Fibroblast of skin of left biceps (primary cell): ENCODE results near the gene CYB5RL.
"Not testable (repeated sequence)": the region's sequence is repeated elsewhere in the genome, so short reads cannot be mapped to it uniquely, and the experiment has no call there.

Source experiments
- DNase-seq, 2 experiments: peaks; one replicate each; pipeline ENCODE4 v3.0.0-alpha.2; 2013; ENCODE audit warnings: low read depth in 2 of 2

The CYB5RL gene

DNA sequence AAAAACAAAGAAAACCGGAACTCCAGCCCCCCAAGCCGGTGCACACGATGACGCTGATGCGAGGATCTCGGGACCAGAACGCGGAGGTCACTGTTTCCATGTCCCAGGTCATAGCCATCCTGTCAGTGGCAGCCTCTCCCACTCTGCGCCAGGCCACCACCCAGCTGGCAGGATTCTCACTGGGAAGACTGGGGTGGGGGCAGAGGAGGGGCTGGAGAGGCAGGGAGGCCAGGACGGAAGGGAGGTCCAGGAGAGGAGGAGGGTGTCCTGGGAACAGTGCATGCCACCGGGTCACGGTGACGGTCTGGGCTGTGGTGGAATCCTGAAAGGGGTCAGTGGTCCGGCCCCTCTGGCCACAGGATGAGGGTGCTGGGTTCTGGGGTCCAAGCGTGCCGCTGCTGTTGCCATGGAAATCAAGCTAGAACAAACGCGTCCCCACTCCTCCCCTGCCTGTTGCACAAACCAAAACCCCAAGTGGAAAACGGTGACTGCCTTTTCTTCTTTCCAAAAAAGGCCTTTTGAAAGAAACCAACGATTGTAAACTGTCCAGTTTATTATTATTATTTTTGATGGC is 26.2 kb upstream of the CYB5RL start:
- no peak for DNase-seq

DNA sequence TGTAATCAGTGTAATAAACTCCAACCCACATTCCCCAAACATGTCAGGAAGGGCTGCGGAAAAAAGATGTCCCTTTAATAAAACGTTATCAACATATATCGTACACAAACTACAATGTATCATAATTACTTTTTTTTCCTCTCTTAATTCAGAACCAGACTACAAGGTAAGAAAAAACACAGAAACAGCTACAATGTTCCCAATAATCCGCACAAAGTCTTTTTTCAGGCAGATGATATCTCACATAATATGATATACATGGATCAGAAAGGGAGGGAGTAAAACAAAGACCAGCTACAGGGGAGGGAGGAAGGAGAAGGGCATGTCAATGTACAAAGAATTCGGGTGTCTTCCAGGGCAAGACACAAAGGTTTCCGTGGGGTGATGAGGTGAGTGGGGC is 25.5 kb upstream of the CYB5RL start:
- no peak for DNase-seq

DNA sequence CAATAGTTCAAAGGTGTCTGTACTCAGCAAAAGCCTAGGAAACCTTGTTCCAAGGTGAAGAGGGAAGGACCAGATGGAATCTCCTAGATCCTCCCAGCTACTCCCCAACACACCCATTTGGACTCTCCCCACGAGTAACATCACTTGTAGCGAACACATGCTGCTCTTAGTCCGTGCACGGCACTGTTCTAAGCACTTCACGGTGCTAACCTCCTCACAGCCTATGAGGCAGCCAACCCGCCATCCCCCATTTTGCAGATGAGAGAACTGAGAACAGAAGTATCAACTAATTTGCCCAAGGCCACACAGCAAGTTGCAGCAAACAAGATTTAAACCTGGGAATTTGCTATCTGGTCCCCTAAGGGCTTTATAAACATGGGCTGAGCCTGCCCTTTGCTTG is 24.4 kb upstream of the CYB5RL start:
- no peak for DNase-seq

DNA sequence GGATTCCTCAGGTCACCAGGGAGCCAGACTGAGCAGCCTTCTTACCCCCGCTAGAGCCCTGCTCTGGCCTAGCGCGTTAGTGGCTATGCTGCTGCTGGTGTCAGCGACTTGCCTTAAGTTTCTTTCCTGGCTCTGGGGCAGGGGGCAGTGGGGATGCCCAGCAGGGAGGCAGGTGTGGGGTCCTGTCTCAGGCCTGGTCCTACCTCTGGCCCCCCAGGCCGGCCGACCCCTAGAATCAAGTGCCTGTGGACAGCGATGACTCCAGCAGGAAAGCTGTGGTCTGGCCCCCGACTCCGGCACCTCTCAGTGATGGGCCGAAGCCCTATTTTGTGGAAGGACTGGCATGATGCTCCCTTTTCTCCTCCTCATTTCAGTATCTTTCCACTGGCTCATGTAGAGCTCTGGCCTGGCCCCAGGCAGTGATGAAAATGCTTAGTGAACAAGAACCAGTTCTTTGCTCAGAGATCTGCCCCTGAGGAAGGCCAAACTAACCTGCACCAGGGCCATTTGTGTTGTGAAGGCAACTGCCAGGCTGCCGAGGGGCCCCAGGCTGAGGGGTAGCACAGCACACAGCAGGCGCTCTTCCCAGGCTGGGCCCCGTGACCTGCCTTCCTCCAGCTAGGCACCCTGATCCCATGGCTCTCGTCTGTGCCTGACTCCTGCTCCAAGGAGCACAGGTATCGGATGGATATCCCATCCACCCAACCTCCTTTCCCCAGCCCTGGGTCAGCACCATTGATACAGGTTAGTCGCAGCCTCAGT is 23.8 kb upstream of the CYB5RL start:
- DNase-seq = no peak

DNA sequence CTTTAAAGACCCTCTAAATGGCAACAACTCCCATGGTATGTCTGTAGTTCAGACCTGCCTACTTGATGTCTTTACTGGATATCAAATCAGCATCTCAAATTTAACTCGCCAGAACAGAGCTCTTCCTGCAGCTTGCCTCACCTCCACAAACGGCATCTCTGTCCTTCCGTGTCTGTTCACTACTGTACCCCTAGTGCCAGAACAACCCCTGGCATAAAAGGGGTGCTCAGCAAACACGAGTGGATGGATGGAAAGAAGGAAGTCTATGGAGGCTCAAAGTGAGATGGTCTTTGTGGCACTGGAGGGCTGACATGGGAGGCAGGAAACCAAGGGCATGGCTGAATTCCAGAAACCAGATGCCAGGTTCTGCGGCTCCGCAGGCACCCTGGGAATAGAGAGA is 22.9 kb upstream of the CYB5RL start:
- DNase-seq = no peak

DNA sequence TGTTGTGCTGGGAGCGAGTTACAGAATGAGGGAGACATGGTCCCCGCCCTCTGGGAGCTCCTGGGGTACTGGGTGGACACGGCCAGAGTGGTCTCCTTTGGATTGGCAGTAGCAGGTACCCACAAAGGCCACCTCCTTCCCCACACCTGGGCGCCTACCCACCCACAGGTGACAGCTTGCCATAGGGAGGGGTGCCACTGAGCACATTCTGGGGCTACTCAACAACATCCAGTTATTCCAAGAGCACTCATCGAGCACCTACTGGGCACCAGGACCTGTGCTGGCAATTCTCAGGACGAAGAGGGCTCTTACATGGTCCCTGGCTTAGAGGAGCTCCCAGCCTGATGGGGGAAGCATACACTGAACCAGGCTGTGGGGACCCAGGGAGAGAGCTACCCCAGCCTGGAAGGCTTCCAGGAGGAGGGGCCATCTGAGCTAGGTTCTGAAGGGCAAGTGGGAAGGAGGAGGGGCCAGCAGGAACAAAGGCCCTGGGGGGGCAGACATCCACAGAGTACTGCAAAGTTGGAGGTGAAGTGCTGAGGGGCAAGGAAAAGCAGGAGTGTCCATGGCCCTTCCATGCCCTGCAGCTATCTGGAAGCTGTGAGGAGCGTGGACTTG is 22.1 kb upstream of the CYB5RL start:
- no peak for DNase-seq

DNA sequence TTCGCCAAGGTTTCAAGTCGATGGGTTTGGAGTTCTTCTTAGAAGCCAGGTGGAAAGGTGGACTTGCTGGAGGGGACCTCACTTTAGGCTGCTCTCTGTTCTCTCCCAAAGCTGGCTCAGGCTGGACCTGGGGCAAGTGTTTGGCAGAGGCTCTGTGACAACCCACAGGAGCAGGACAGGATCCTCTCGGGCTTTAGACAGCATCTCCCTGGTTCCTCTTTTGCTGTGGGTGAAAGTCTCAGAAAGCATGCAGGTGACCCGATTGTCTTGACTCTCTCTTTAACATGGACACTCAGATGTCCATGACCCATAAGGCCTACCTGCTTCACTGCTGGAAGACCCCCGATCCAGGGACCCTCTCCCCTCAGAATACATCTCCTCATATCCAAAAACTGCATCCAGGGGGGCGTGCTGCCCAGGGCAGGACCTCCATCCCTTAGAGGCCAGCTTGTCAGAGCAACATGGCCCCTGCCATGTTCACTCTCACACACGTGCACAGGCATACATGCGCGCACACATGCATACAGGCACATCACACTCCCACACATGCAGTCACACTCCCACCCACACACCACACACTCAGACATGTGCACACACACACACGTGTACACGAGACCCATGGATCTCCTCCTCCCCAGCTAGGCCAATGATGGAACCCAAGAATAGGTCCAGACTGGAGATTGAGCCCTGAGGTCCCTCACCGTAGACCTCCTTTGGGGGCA is 21.4 kb upstream of the CYB5RL start:
- no peak for DNase-seq

DNA sequence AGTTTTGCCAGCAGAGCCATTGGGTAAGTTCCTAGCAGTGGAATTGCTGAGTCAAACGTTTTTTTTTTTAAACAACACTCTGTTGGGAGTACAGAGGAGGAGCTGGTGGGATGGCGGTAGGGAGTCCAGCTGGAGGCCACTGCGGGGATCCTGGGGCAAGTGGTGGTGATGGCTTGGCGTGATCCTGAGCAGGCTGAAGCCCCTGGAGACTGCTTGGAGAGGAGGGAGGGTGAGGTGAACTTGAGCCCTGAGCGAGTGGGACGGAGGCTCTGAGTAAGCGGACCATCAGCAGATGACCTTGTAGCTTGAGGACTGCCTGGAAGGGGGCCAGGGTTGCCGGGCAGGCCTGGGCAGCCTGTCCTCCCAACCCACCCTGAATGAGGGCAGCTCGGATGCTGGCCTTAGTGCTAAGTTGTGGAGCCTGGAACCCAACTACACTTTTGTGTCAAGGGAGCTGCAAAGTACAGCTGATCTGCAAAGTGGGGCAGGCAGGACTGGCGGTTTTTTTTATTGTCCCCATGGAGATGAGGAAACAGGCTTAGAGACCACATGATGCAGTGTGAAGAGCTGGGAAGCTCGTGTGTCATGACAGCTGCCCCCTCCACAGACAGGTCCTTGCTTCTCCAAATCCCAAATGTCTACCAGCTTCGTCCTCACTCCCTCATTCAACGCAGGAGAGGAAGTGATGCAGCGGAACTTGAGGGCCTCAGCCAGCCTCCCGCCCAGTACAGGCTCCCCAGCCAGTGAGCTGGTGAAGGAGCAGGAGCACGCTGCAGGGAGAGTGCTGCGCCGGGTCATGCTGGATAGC is 20.4 kb upstream of the CYB5RL start:
- no peak for DNase-seq

DNA sequence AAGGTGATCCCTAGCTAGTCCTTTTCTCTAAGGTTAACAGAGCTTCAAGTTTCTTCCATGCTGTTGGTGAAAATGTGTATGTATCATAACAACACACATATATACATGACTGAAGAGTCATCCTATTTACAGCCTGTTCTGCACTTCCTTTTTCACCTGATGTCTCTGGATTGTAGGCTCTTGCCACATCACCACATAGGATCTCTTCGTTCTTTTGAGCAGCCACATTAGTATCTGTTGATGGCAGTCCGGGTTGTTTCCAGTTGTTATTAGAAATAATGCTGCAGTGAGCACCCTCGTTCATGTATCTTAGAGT is 19.8 kb upstream of the CYB5RL start:
- no peak for DNase-seq

DNA sequence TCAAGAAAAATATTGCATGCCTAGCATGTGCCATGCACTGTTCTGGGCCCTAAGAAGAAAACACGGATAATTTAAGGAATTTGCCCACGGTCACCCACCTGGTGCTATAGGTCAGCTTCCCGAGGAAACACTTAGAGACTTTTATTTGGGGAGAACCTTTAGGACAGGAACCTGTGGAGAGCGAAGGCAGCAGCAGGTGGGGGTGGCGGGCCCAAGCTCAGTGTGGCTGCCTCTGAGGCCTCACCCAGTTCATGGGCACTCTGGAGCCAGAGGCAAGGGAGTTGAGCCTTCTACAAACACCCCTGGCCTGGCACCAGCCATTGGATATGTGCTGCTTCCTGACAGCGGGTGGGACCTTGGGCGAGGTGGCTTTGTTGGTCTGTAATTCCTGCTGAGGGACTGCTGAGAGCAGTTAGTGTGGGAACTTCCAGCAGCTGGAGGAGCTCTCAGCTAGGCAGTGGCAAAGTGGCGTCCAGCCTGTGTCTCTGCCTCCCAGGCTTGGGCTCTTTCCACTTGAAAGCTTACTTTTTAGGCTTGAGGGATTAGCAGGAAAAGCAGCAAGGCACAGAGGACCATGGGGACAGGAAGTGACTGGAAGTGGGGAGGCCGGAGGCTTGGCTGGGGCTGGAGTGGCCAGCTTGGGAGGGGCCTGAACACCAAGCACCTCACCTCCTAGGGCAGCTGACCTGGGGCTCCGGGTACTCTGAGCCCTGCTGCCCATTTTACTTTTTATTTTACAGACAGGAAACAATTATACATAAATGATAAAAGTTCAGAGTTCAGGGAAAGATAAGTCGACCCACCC is 19.3 kb upstream of the CYB5RL start:
- DNase-seq = no peak

DNA sequence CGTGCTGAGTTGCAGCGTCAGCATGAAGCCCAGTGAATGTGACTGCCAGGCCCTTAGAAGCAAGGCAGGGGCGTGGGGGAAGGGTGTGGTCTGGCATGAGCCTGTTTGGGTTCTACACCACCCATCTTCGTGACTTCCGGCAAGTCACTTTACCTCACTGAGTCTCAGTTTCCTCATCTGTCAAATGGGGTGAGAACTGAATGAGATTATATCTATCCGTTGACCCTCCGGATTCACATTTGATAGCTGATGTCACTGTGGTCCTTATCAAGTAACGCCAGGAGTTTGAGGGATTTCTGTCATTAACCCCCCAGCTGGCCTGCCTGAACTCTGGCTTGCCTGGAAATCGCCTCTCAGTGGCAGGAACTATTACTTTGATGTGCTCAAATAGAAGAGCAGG is 15.7 kb upstream of the CYB5RL start:
- no peak for DNase-seq

DNA sequence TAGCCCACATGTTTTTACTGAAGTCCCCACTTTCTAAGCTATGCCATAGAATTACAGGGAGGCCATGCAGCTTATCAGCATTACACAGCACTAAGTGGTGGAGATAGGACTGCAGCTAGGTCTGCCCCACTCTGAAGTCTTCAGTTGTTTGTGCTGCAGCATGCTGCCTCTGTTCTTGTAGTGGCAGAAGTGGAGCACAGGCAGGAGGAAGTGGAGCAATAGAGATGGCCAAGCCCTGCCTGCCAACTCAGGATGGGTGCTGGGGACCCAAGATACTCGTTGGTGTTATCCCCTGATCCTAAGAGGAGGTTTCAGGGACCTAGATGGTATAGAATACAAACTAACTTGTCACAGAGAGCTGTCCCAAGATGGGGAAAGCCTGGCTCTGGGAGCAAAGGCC is 13.0 kb upstream of the CYB5RL start:
- no peak for DNase-seq

DNA sequence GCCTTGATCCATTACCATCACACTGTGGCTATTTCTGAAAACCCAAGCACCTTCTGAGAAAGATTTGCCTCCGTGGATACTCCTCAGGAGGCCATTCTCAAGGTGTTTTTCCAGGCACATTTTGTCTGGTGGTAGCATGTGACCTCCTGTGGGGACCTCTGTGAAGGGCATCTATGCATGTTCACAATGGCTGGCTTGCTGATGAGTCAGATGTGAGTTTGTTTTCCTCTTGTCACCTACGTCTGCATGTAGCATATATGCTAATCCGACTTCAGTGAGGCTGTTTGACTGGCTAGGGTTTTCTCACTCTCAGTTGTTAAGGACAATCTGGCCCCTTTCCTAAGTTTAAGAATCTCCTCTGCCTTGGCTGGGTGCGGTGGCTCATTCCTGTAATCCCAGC is 8.1 kb upstream of the CYB5RL start:
- not testable (repeated sequence) for DNase-seq

DNA sequence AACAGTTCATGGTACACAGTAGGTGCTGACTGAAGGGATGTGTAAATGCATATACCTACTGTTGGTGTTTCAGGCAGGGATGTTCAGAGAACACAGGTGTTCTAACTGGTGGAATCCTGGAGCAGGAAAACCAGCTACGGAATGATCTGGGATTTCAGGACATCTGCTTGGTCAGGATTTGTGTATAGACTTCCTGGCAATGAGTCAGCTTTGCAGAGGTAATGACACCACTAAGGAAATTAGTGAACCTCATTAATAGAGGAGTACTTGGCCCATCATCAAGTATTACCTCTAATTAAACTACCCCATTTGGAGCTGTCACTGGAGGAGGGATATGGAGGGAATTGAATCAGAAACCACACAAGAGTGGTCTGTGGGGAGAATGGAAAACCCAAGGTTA is 7.5 kb upstream of the CYB5RL start:
- DNase-seq = no peak

DNA sequence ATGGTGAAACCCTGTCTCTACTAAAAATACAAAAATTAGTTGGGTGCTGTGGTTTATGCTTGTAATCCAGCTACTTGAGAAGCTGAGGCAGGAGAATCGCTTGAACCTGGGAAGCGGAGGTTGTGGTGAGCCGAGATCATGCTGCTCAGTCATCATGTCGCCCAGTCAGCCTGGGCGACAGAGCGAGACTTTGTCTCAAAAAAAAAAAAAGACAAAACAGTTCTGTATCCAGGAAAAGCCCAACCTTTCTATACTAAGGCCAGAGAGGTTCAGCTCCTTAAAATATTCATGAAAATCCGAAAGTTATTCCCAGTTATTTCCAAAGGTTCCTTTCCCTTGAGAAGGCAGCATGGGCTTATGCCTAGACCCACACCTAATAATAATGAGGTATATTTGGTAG is 4.4 kb upstream of the CYB5RL start:
- no peak for DNase-seq

DNA sequence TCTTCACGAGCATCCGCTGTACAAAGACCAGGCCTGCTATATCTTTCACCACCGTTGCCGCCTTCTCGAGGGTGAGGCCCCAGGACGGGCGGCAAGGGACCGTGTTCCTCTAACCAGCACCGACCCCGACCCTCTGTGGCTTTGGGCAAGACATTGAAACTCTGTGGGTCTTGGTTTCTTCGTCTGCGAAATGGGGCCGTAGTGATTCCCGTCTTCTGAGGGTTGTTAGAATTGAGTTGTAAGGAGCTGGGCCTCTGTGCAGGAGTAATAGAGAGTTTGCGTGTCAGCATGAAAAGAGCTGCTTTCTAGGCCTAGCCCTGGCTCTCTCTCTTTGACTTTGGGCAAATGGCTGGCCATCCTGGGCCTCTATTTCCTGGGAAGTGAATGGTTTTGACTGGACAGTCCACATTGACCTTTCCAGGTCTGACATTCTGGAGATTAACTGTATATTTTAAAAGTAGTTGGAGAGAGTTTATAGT is 728 bp upstream of the CYB5RL start:
- DNase-seq = no peak

DNA sequence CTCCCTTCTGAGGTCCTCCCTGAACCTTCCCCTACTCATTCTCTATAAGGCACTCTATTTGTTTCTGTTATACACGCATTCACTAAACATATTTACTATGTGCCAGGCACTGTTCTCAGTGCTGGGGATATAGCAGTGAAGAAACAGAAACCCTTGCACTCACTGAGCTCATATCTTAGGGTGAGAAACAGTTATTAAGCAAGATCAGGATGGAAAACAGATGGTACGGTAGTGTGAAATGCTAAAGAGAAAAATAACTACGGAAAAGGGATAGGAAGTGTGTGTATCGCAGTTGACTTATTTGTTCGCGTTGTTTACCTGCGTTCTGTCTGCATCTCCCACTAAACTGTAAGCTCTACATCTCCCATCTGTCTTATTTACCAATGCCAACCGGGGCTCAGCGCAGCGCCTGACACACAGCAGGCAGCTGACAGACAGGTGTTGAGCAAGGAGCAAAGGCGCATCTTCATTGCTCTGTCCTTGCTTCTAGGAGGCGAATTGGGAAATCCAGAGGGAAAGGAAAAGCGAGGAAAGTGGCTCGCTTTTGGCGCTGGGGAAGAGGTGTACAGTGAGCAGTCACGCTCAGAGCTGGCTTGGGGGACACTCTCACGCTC is 572 bp downstream of the CYB5RL start:
- no peak for DNase-seq

DNA sequence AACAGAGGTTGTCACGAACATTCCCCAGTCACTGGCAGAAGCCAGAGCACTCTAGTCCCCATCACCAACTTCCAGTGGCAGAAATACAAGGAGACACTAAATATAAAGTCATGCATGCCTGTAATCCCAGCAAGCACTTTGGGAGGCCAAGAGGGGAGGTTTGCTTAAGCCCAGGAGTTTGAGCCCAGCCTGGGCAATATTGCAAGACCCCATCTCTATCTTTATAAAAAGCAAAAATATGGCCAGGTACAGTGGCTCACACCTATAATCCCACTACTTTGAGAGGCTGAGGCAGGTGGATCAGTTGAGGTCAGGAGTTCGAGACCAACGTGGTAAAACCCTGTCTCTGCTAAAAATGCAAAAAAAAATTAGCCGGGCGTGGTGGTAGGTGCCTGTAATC is 6.4 kb downstream of the CYB5RL start:
- DNase-seq = no peak

DNA sequence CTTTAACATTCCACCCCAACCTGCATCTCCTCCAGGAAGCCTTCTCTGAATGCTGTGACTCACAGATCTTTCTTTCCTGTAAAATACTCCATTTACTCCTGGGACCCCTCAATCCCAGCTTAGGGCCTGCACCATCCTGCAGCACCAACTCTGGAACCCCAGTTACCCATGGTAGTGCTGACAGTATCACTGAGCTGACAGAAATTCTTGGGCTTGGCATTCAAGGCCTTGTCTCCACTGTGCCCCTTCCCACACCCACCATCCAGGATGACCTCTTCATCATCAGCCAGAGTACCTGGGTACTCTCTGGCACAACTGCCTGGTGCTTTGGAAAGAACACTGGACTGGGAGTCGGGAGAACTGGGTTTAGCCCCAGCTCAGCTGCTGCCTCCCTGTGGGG is 8.3 kb downstream of the CYB5RL start:
- DNase-seq = no peak

DNA sequence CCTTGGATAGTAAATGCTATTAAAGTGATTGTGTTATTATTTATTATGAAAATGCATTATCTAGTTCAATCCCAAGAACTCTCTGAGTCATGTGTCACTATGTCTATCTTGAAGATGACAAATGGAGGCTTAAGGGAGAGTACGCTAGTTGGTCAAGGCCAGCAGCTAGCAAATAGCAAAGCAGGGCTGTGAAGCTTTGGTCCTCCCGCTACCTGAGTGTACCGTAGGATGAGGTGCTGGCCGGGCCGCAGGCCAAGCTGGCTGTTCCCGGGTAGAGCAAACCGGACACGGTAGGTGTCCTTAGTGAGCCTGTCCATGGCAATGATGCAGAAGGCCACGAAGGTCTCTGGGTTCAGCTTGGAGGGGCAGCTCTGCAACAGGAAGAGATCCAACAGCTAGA is 9.3 kb downstream of the CYB5RL start:
- DNase-seq = no peak

DNA sequence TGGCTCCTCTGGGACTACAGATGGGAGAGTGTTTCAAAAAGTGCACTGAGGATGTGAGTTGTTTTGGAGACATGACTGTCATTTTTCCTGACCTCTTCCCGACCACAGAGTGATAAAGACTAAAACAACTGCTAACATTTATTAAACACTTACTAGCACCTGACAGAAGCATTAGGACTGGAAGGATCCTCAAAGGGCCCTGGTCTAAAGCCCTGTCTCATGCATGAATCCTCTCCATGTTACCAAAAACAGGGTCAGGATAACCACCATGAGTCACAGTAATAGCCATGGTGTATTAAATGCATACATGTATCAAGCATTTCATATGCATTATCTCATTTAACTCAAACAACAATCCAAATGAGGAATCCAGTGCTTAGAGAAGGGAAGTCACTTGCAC is 11.5 kb downstream of the CYB5RL start:
- DNase-seq = no peak
